ENCODE measurements around the gene MLLT10.

DNA sequence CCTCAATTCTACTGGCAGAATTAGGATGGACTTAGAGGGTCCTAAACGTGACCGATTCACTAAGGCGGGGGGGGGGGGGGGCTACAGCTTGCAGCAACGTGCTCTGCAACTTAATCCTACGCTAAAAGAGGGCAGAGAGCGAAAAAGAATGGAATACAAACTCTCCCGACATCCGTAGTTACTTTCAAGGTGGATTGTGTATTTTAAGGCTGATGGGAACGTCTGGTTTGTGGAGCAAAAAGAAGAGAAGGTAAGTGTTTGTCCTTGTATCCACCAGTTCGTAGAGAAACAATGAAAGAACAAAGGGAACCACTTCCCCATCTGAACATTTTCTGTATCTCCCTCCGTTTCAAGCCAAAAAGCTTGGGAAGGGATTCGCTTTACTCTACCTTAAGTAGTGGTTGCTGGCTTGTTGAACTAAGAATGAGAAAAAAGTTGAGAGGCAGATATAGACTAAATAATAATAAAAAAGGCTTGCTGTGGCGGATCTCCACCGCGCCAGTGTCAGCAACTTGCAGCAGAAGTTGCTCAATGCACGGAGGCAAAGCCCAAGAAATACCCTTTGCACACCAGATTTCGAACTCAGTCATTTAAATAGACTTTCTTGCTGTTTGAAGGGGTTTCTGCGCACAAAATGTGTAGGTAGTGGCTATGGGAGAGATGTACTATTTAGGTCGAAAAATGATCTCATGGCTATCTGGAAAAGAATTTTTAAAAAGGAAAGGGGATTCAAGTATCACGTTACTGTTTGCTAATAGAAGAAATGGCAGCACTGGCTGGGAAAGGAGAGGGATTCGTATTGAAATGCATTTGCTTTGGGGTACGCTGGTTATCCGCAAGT, 9.3 kb upstream of the MLLT10 start:
- TF ChIP-seq POLR2A (IDR thresholded peaks at IDR 0.05; ENCODE audit: extremely low read depth, insufficient read length) (no peak), MYC (IDR thresholded peaks at IDR 0.05; ENCODE audit: low read depth, low read length) (no peak; the same call in 1 of the 2 replicates)
- TF ChIP-seq, protein P1, sequence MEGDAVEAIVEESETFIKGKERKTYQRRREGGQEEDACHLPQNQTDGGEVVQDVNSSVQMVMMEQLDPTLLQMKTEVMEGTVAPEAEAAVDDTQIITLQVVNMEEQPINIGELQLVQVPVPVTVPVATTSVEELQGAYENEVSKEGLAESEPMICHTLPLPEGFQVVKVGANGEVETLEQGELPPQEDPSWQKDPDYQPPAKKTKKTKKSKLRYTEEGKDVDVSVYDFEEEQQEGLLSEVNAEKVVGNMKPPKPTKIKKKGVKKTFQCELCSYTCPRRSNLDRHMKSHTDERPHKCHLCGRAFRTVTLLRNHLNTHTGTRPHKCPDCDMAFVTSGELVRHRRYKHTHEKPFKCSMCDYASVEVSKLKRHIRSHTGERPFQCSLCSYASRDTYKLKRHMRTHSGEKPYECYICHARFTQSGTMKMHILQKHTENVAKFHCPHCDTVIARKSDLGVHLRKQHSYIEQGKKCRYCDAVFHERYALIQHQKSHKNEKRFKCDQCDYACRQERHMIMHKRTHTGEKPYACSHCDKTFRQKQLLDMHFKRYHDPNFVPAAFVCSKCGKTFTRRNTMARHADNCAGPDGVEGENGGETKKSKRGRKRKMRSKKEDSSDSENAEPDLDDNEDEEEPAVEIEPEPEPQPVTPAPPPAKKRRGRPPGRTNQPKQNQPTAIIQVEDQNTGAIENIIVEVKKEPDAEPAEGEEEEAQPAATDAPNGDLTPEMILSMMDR (IDR thresholded peaks at IDR 0.05; ENCODE audit: low read depth, low read length) = no peak

Data from NB4 (cell line).